ENCODE data around the gene LCP2.

Gene LCP2

GRCh38 chr5:170337045-170337733 lies 39.6 kb upstream of the LCP2 start:
- Histone ChIP-seq H3K27ac (replicated peaks) (no peak overlapping the region), H3K4me3 (replicated peaks; ENCODE audit: insufficient read depth, low read length) (no peak overlapping the region), H3K27me3 (ENCODE audit: insufficient read depth, poor library complexity, severe bottlenecking) (no peaks in the 10 kb centered on the region)
- DNase-seq (ENCODE audit: low read depth in 1 of 2, low spot score in 1 of 2) = no peak
- TF ChIP-seq SPI1 (IDR thresholded peaks at IDR 0.05; ENCODE audit: borderline replicate concordance, low read depth) (no peak), GABPA (IDR thresholded peaks at IDR 0.05; ENCODE audit: low read depth) (no peak)

DNA sequence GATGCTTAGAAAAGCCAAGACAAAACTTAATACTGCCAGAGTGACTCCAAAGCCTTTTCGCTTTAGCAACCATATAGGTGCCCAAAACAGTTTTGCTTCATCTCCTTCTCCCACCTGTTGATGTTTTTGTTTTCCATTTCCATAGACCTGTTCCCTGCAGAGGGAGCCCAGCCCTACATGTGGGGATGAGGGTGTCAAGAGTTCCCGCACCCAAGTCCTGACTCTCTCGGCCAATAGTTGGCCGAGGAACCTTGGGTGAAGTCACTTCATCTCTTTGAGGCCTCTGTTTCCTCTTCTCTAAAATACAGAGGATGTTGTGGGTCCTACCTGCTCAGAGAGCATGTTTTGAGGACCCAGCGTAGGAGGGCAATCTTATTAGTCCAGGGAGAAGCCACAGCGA lies 38.5 kb upstream of the LCP2 start:
- H3K27ac ChIP-seq (replicated peaks) = no peak overlapping the region

DNA sequence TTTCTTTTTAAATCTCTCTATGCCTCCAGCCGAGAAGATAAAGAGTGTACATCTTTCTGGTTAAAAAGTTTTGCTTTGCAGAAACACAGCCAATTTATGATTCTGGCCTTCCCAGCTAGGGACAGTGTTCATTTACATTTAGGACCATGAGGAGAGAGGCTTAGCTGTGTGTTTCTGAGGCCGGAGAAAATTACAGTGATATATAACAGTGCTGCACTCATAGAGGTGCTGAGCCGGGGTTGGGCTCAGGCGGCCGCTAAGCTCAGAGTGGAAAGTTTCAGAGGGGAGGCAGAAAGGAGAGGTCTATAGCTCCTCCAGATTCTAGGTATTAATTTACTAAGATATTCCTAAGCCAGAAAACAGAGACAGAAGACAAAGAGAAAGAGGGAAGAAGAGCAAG lies 37.0 kb upstream of the LCP2 start:
- no peaks in the 10 kb centered on the region for H3K27me3 ChIP-seq (ENCODE audit: insufficient read depth, poor library complexity, severe bottlenecking)
- peak overlapping the region; percentile 24; the same call in 1 of the 2 replicates for H3K27ac ChIP-seq (replicated peaks)
- DNase-seq (ENCODE audit: low read depth in 1 of 2, low spot score in 1 of 2) = no peak
- TF ChIP-seq POLR2AphosphoS5 (IDR thresholded peaks at IDR 0.05; ENCODE audit: low read depth) (no peak), SPI1 (IDR thresholded peaks at IDR 0.05; ENCODE audit: borderline replicate concordance, low read depth) (no peak), CTCF (IDR thresholded peaks at IDR 0.05; ENCODE audit: insufficient read depth, low read length) (no peak), REST (IDR thresholded peaks at IDR 0.05; ENCODE audit: insufficient replicate concordance, low read depth) (no peak), GABPA (IDR thresholded peaks at IDR 0.05; ENCODE audit: low read depth) (no peak)
- H3K4me3 ChIP-seq (replicated peaks; ENCODE audit: insufficient read depth, low read length) = no peak overlapping the region

More for the DNA sequence above, 38.5 kb upstream of the LCP2 start:
- no peak for DNase-seq (ENCODE audit: low read depth in 1 of 2, low spot score in 1 of 2)
- Histone ChIP-seq H3K4me3 (replicated peaks; ENCODE audit: insufficient read depth, low read length) (no peak overlapping the region), H3K27me3 (ENCODE audit: insufficient read depth, poor library complexity, severe bottlenecking) (no peaks in the 10 kb centered on the region)
- TF ChIP-seq POLR2AphosphoS5 (IDR thresholded peaks at IDR 0.05; ENCODE audit: low read depth) (no peak), CTCF (IDR thresholded peaks at IDR 0.05; ENCODE audit: insufficient read depth, low read length) (no peak), GABPA (IDR thresholded peaks at IDR 0.05; ENCODE audit: low read depth) (no peak), REST (IDR thresholded peaks at IDR 0.05; ENCODE audit: insufficient replicate concordance, low read depth) (no peak), SPI1 (IDR thresholded peaks at IDR 0.05; ENCODE audit: borderline replicate concordance, low read depth) (no peak)

DNA sequence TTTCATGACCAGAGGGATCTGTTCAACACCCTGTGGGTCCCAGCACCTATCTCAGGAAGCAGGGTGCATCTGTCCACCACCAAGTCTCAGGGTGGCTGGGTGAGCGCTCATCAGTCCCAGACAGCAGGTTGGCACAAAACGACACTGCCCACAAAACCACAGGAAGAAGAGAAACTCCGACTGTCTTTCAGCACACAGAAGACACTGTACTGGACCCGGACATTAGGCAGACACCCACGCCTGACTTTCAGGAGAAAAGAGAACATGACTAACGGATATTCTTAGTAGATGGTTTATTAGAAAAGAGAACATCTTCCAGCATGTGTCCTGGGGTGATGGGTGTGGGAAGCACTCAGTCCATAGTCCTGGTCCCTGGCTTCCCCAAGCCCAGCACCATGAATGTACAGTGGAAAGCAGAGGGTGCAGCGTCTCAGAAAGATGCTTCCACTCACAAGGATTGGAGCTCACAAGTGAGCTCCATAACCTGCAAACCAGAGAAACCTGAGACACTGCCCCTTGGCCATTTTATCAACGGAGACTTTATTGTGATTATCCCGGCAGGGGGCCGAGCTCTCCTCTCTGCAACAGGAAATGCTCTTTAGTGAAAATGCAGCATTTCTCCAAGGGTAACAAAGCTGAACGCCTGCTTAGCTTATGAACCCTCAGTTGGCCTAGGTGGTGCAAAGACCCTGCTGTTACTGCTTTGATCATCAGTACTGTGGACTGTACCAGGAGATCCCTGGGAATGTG lies 35.8 kb upstream of the LCP2 start:
- peak; percentile 81 for TF ChIP-seq POLR2AphosphoS5 (IDR thresholded peaks at IDR 0.05; ENCODE audit: low read depth)
- TF ChIP-seq SPI1 (IDR thresholded peaks at IDR 0.05; ENCODE audit: borderline replicate concordance, low read depth) = no peak
- TF ChIP-seq GABPA (IDR thresholded peaks at IDR 0.05; ENCODE audit: low read depth) = 0 out of 2 replicates have a peak, but pooled peaks have one; percentile 23
- DNase-seq (ENCODE audit: low read depth in 1 of 2, low spot score in 1 of 2) = peak in 1 of 2 experiments; percentile 93
- no peak overlapping the region for H3K4me3 ChIP-seq (replicated peaks; ENCODE audit: insufficient read depth, low read length)
- no peaks in the 10 kb centered on the region for H3K27me3 ChIP-seq (ENCODE audit: insufficient read depth, poor library complexity, severe bottlenecking)
- H3K27ac ChIP-seq (replicated peaks) = peak overlapping the region; percentile 77
